Pancreas (tissue), 10 donors: ENCODE measurements around the gene HPX. TPM values are rescaled to one million over a fixed set of nuclear protein-coding genes. Genes with fewer than 3 reads are reported as not detected.

Experiments
- ATAC-seq, 4 donors: fragments of 200-7000 bp; cut with Tn5 transposase; one replicate each; pipeline versions ENCODE4 v1.8.0 to v1.9.1; 2020; ENCODE audit warnings: mild to moderate bottlenecking in 4 of 4, moderate library complexity in 4 of 4
- DNase-seq, 6 donors: peaks; one replicate each; pipeline ENCODE4 v3.0.0-alpha.2; 2020
- FAIRE-seq: peaks from 2 replicates; lab custom pipeline; 2012; peaks lifted over from hg19 to GRCh38; lab: Jason Lieb, UNC
- H3K27ac ChIP-seq, 4 donors: fragments of 200-600 bp; sonication (generic); 1 replicate in 3 of 4; 2 replicates in 1 of 4; pipeline versions ENCODE4 v1.5.0 to v1.8.0; 2020
- H3K27me3 ChIP-seq, 4 donors: fragments of 200-600 bp; one replicate each; pipeline ENCODE4 v1.8.0; 2021
- H3K36me3 ChIP-seq, 3 donors: fragments of 200-600 bp; sonication (generic) in 1 of 3; one replicate each; pipeline versions ENCODE4 v1.5.0 to v1.8.0; 2020 to 2021
- H3K4me1 ChIP-seq, 3 donors: fragments of 200-600 bp; one replicate each; pipeline ENCODE4 v1.8.0; 2021
- H3K4me3 ChIP-seq, 4 donors: fragments of 200-600 bp; sonication (generic) in 2 of 4; one replicate each; pipeline versions ENCODE4 v1.5.0 to v1.8.0; 2020 to 2021
- H3K9me3 ChIP-seq, 4 donors: fragments of 200-600 bp; one replicate each; pipeline ENCODE4 v1.8.0; 2021
- whole genome bisulfite sequencing, 2 donors: extraction: QIAGEN DNeasy Blood & Tissue Kit; methylation state at CpG; one replicate each; pipeline ENCODE4 v1.1.7; 2013; 5-methylcytosine and 5-hydroxymethylcytosine counted together
- intact Hi-C, 3 donors: fragments of 100-400 bp; cut with DNase I; formaldehyde crosslinking; loops; one replicate each; pipeline versions ENCODE4 v1.11.1 to v1.14.2; 2022
- polyA plus RNA-seq, 2 donors: library from polyadenylated mRNA; stranded (reverse); fragments of 200-250 nt; gene quantifications; one replicate each; pipeline ENCODE4 v1.2.3, GENCODE V29; 2013
- total RNA-seq, 6 donors: library from RNA; stranded (reverse); fragmentation: NEBNext Ultra II Directional in 4 of 6; extraction: Animal tissue kit (Norgen Biotek cat#: 25700) in 4 of 6; gene quantifications; one replicate each; pipeline versions ENCODE4 v1.2.1 to v1.2.4, GENCODE V29; 2021 to 2023
- TF ChIP-seq, protein P1 (sequence below), 4 donors: fragments of 200-600 bp; sonication (generic) in 3 of 4; IDR thresholded peaks; one replicate each; pipeline versions ENCODE4 v1.5.0 to v1.8.0; 2021; ENCODE audit warnings: antibody characterized with exemption in 4 of 4
- donor health status: healthy with polysubstance abuse.
- donor health status: DM: no; HTN: no; CAD: no; lungs with moderate emphysema.
- donor health status: DM: no; HTN: no; CAD: no.
- donor health status: control.
- donor health status: control.
- donor health status: Bipolar disorder and iron deficiency.
- donor health status: DM: yes; HTN: yes; CAD: no.
- donor health status: DM: no; HTN: no; CAD: no.
- donor health status: DM: no; HTN: no; CAD: no.
- donor health status: DM: yes; HTN: yes; CAD: no.

The HPX gene
- total and polyA plus RNA-seq, 8 donors, result 0.91 to 5.2 (median 2.9) TPM

DNA sequence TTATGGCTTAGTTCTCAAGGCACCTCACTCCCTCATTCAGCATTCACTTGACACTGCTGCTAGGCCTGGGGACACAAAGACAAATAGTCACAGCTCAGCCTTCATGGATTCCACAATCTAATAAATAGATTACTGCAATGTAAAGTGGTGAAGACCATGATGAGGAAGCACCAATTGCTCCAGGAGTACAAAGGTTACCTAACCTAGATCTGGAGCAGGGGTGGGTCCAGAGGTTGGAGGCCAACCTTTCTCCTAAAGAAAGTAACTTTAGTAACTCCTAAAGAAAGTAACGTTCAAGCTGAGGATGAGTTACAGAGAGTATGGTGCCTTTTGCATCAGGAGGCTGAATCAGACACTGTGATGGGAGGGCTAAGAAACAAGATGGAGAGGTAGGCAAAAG is 28.8 kb upstream of the HPX start:
- Histone ChIP-seq H3K36me3 (no peaks in the 10 kb centered on the region), H3K4me1 (peaks cover 0 to 14% (median 6%) of the 10 kb centered on the region in 3 donors), H3K4me3 (no peak overlapping the region), H3K27ac (peak overlapping the region in 1 of 4 donors; percentile 19), H3K27me3 (no peaks in the 10 kb centered on the region), H3K9me3 (no peaks in the 10 kb centered on the region)
- DNase-seq (no peak), FAIRE-seq (no peak), ATAC-seq (no peak)
- intact Hi-C loops, result no loop called here
- TF ChIP-seq, protein P1, sequence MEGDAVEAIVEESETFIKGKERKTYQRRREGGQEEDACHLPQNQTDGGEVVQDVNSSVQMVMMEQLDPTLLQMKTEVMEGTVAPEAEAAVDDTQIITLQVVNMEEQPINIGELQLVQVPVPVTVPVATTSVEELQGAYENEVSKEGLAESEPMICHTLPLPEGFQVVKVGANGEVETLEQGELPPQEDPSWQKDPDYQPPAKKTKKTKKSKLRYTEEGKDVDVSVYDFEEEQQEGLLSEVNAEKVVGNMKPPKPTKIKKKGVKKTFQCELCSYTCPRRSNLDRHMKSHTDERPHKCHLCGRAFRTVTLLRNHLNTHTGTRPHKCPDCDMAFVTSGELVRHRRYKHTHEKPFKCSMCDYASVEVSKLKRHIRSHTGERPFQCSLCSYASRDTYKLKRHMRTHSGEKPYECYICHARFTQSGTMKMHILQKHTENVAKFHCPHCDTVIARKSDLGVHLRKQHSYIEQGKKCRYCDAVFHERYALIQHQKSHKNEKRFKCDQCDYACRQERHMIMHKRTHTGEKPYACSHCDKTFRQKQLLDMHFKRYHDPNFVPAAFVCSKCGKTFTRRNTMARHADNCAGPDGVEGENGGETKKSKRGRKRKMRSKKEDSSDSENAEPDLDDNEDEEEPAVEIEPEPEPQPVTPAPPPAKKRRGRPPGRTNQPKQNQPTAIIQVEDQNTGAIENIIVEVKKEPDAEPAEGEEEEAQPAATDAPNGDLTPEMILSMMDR (IDR thresholded peaks at IDR 0.05), result no peak
- WGBS, 2 donors, result 81 to 91% methylated on average over 1 of the region's 1 CpG

DNA sequence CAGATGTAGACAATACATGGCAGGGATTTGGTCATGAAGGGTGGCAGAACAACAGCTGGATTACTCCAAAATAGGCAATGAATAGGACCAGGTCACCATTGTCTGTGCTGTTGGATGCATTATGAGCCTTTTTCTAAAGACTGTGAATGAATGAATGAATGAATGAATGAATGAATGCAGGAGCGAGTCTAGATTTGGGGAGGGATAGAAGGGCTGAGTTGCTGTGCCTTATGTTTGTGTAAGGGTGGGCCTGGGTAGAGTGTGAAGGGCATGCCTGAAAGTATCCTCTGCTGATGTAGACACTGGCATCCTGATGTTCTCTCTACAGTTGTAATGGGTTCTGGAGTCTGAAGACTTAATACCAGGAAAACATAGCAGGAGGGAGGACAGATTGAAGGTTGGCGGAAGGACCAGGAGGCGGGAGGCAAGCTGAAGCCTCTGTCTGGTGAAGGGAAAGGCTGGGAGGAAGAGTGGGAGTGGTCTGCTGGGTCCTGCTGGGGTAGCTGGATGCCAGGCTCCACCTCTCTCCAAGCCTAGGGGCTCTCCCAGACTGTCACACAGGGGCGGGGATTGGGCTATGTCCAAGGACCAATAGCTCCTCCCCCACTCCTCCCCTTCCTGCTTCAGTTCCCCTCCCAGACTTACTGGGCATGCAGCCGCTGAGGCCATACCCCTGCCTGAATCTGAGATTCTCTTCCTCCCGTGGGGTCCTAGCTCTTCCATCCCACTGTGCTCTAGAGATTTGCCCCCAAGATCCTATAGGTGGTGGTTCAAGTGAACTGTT is 28.1 kb upstream of the HPX start:
- intact Hi-C loops, result no loop called here
- ATAC-seq (peak in 3 of 4 donors; percentile 35 to 80 (median 79)), DNase-seq (peak in 5 of 6 donors; percentile 62 to 84 (median 70)), FAIRE-seq (no peak)
- 54 to 56% methylated on average over 5 to 6 of the region's 6 CpGs for WGBS, 2 donors
- peaks cover 0 to 11% (median 4%) of the 10 kb centered on the region in 3 donors for H3K4me1 ChIP-seq
- TF ChIP-seq, protein P1 (IDR thresholded peaks at IDR 0.05), result no peak
- H3K9me3 ChIP-seq, result no peaks in the 10 kb centered on the region
- no peak overlapping the region for H3K4me3 ChIP-seq
- no peak overlapping the region for H3K27ac ChIP-seq
- H3K27me3 ChIP-seq, result no peaks in the 10 kb centered on the region
- no peaks in the 10 kb centered on the region for H3K36me3 ChIP-seq

DNA sequence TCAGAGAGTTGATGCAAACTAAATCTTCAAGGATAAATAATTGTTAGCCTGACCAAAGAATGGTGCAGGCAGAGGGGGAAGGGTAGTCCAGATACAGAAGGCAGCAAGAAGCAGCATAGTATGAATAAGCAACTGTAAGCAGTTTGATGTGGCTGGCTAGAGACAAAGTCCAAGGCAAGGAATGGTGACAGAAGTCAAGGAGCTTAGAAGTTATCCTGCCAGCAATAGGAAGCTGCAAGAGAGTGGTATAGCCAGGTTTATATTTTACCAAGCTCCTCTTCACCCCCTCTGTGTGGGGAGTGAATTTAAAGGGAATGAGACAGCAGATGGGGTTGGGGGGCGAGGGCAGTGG is 18.3 kb upstream of the HPX start:
- H3K9me3 ChIP-seq, result no peaks in the 10 kb centered on the region
- TF ChIP-seq, protein P1 (IDR thresholded peaks at IDR 0.05), result no peak
- WGBS, 2 donors, result 71 to 75% methylated on average over 1 of the region's 1 CpG
- FAIRE-seq (no peak), DNase-seq (no peak), ATAC-seq (no peak)
- no peaks in the 10 kb centered on the region for H3K4me1 ChIP-seq
- H3K27ac ChIP-seq, result no peak overlapping the region
- intact Hi-C loops, result no loop called here
- peaks cover 0 to 26% (median 5%) of the 10 kb centered on the region in 3 donors for H3K36me3 ChIP-seq
- H3K4me3 ChIP-seq, result no peak overlapping the region
- no peaks in the 10 kb centered on the region for H3K27me3 ChIP-seq

DNA sequence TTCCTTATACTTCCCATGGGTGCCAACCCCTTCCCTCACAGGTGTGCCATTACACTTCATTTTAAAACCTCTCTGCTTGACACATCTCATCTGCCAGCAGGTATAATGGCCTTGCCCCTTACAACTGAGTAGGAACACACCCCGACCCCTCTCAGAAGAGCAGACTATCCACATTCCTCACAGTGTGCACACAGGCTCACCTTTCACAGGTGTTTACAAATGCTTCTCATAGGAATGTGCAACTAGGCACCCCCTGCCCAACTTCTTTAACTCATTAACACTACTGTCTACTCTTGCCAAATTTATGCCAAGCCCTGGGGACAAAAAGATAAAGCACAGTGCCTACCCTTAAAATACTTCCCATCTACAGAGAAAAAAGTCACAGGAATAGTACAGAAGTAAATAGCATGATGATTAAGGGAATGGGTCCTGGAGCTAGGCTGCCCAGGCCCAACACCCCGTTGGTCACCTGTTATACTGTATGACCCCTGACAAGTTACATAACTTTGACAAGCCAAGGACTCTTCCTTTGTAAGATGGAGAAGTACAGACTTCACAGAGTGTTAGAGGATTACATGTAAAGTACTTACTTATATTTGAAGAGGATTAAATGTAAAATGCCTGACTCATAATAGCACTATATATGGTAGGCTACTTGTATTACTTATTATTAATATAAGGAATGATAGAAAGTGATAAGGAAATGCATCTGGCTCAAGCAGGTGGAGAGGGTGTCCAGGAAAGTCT is 17.7 kb upstream of the HPX start:
- Histone ChIP-seq H3K9me3 (no peaks in the 10 kb centered on the region), H3K4me3 (no peak overlapping the region), H3K4me1 (no peaks in the 10 kb centered on the region), H3K27me3 (no peaks in the 10 kb centered on the region), H3K27ac (peak overlapping the region in 1 of 4 donors; percentile 21), H3K36me3 (peaks cover 0 to 26% (median 5%) of the 10 kb centered on the region in 3 donors)
- TF ChIP-seq, protein P1 (IDR thresholded peaks at IDR 0.05), result no peak
- no peak for DNase-seq
- ATAC-seq, result peak; percentile 12 to 80 (median 72)
- WGBS, 2 donors, result 46 to 56% methylated on average over 2 of the region's 2 CpGs
- no peak for FAIRE-seq
- intact Hi-C loops, result no loop called here
